ENCODE measurements around the gene LRRC41. TPM values are rescaled to one million over a fixed set of nuclear protein-coding genes. Genes with fewer than 3 reads are reported as not detected.

The LRRC41 gene
- total and polyA plus RNA-seq, 2 donors (not counting 1 experiment from before 2014, with no cell fraction given) = 20.1 to 39.0 TPM

GRCh38 chr1:46278807-46279206 lies 24.6 kb downstream of the LRRC41 start:
- intact Hi-C loops (cut with micrococcal nuclease) = no loop called here
- Mint-ChIP-seq H3K4me3 (no peak overlapping the region), H3K9me3 (ENCODE audit: insufficient read depth) (no peaks in the 10 kb centered on the region), H3K27me3 (no peaks in the 10 kb centered on the region), H3K27ac (no peak overlapping the region), H3K4me1 (no peaks in the 10 kb centered on the region)
- no peaks in the 10 kb centered on the region for H3K9me3 ChIP-seq (ENCODE audit: control extremely low read depth in 1 of 3, control insufficient read depth in 2 of 3, insufficient read depth in 1 of 3, low read length in 2 of 3)
- H3K27ac ChIP-seq (ENCODE audit: low read length in 2 of 2) = no peak overlapping the region
- no peaks in the 10 kb centered on the region for H3K27me3 ChIP-seq (replicated peaks in 1 of 4; ENCODE audit: control extremely low read depth in 1 of 4, control insufficient read depth in 3 of 4, insufficient read depth in 4 of 4, low read length in 3 of 4)
- H4K20me1 ChIP-seq (ENCODE audit: control insufficient read depth, insufficient read depth, low read length, poor library complexity, severe bottlenecking) = no peaks in the 10 kb centered on the region
- ChIA-PET POLR2A (no interaction called here), CTCF (no interaction called here)
- 96% methylated on average over 11 of the region's 12 CpGs for WGBS (ENCODE audit: insufficient coverage)
- H2AFZ ChIP-seq (ENCODE audit: insufficient read depth, low read depth, low read length, poor library complexity, severe bottlenecking) = no peak overlapping the region
- no peak for TF ChIP-seq EZH2 (IDR thresholded peaks at IDR 0.05; ENCODE audit: borderline replicate concordance, insufficient read depth, low read depth, low read length, poor library complexity, severe bottlenecking)
- TF ChIP-seq, protein P1, sequence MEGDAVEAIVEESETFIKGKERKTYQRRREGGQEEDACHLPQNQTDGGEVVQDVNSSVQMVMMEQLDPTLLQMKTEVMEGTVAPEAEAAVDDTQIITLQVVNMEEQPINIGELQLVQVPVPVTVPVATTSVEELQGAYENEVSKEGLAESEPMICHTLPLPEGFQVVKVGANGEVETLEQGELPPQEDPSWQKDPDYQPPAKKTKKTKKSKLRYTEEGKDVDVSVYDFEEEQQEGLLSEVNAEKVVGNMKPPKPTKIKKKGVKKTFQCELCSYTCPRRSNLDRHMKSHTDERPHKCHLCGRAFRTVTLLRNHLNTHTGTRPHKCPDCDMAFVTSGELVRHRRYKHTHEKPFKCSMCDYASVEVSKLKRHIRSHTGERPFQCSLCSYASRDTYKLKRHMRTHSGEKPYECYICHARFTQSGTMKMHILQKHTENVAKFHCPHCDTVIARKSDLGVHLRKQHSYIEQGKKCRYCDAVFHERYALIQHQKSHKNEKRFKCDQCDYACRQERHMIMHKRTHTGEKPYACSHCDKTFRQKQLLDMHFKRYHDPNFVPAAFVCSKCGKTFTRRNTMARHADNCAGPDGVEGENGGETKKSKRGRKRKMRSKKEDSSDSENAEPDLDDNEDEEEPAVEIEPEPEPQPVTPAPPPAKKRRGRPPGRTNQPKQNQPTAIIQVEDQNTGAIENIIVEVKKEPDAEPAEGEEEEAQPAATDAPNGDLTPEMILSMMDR (IDR thresholded peaks at IDR 0.05) = no peak
- H3K4me2 ChIP-seq (replicated peaks; ENCODE audit: low read depth, low read length, poor library complexity, severe bottlenecking) = no peak overlapping the region
- H3K4me3 ChIP-seq (ENCODE audit: control extremely low read depth in 1 of 5, extremely low read depth in 1 of 5, insufficient read depth in 1 of 5, low read depth in 2 of 5, low read length in 4 of 5) = no peak overlapping the region
- ATAC-seq (ENCODE audit: low read depth) (no peak), DNase-seq (no peak)
- H3K79me2 ChIP-seq (ENCODE audit: control insufficient read depth, insufficient read depth, low read length) = no peaks in the 10 kb centered on the region
- no peak overlapping the region for H3K9ac ChIP-seq (ENCODE audit: low read length)
- peaks cover 4 to 31% of the 10 kb centered on the region in 2 experiments for H3K36me3 ChIP-seq (replicated peaks in 1 of 2; ENCODE audit: control extremely low read depth in 1 of 2, control insufficient read depth in 1 of 2, extremely low read depth in 1 of 2, insufficient read depth in 2 of 2, low read length in 1 of 2)
- H3K4me1 ChIP-seq (ENCODE audit: control insufficient read depth in 2 of 2, insufficient read depth in 2 of 2, low read length in 2 of 2) = no peaks in the 10 kb centered on the region

DNA sequence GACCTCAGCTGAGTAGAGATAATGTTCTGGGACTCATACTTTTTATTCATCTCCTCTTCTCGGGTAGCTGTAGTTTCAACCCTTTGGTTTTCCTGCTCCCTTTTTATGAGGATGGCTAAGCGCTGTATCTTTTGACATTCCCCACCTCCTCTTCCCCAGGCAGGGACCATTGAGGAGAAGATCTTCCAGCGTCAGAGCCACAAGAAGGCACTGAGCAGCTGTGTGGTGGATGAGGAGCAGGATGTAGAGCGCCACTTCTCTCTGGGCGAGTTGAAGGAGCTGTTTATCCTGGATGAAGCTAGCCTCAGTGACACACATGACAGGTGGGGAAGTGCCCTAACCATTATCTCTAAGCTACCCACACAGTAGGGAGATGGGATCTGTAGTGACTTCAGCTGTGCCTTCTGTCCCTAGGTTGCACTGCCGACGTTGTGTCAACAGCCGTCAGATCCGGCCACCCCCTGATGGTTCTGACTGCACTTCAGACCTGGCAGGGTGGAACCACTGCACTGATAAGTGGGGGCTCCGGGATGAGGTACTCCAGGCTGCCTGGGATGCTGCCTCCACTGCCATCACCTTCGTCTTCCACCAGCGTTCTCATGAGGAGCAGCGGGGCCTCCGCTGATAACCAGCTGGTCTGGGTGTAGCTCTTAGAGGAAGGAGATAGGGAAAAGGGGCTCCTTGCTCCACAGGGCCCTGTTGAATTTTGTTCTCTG lies 25.6 kb downstream of the LRRC41 start:
- H3K36me3 ChIP-seq (replicated peaks in 1 of 2; ENCODE audit: control extremely low read depth in 1 of 2, control insufficient read depth in 1 of 2, extremely low read depth in 1 of 2, insufficient read depth in 2 of 2, low read length in 1 of 2) = peaks cover 4 to 31% of the 10 kb centered on the region in 2 experiments
- no peak for ATAC-seq (ENCODE audit: low read depth)
- H3K9me3 ChIP-seq (ENCODE audit: control extremely low read depth in 1 of 3, control insufficient read depth in 2 of 3, insufficient read depth in 1 of 3, low read length in 2 of 3) = no peaks in the 10 kb centered on the region
- no peak overlapping the region for H3K4me2 ChIP-seq (replicated peaks; ENCODE audit: low read depth, low read length, poor library complexity, severe bottlenecking)
- H3K79me2 ChIP-seq (ENCODE audit: control insufficient read depth, insufficient read depth, low read length) = no peaks in the 10 kb centered on the region
- CTCF ChIA-PET = interaction anchor here (1.1 kb wide), 1 partner anchor 8 kb away, joined by 3 read pairs; no protein-coding TSS in a partner anchor
- Mint-ChIP-seq H3K4me1 (no peaks in the 10 kb centered on the region), H3K27me3 (no peaks in the 10 kb centered on the region), H3K4me3 (no peak overlapping the region), H3K27ac (no peak overlapping the region), H3K9me3 (ENCODE audit: insufficient read depth) (no peaks in the 10 kb centered on the region)
- no peak overlapping the region for H3K9ac ChIP-seq (ENCODE audit: low read length)
- no peak overlapping the region for H3K4me3 ChIP-seq (ENCODE audit: control extremely low read depth in 1 of 5, extremely low read depth in 1 of 5, insufficient read depth in 1 of 5, low read depth in 2 of 5, low read length in 4 of 5)
- intact Hi-C loops (cut with micrococcal nuclease) = no loop called here
- no peaks in the 10 kb centered on the region for H3K4me1 ChIP-seq (ENCODE audit: control insufficient read depth in 2 of 2, insufficient read depth in 2 of 2, low read length in 2 of 2)
- H3K27ac ChIP-seq (ENCODE audit: low read length in 2 of 2) = no peak overlapping the region
- no peak for TF ChIP-seq EZH2 (IDR thresholded peaks at IDR 0.05; ENCODE audit: borderline replicate concordance, insufficient read depth, low read depth, low read length, poor library complexity, severe bottlenecking)
- TF ChIP-seq, protein P1 (IDR thresholded peaks at IDR 0.05) = no peak
- POLR2A ChIA-PET = no interaction called here
- H4K20me1 ChIP-seq (ENCODE audit: control insufficient read depth, insufficient read depth, low read length, poor library complexity, severe bottlenecking) = no peaks in the 10 kb centered on the region
- DNase-seq = no peak
- no peaks in the 10 kb centered on the region for H3K27me3 ChIP-seq (replicated peaks in 1 of 4; ENCODE audit: control extremely low read depth in 1 of 4, control insufficient read depth in 3 of 4, insufficient read depth in 4 of 4, low read length in 3 of 4)
- WGBS (ENCODE audit: insufficient coverage) = 96% methylated on average over 12 of the region's 14 CpGs
- H2AFZ ChIP-seq (ENCODE audit: insufficient read depth, low read depth, low read length, poor library complexity, severe bottlenecking) = no peak overlapping the region

Data from B cell (primary cell).